Stimulated activated CD8-positive, alpha-beta memory T cell treated with anti-CD3 and anti-CD28 coated beads, Interleukin-7, amount 100 ng/mL, for 48 hours (primary cell): Measurements from ENCODE around the gene SLC25A4.

ENCODE experiments used
- DNase-seq, 2 donors: peaks; one replicate each; pipeline ENCODE4 v3.0.0-alpha.2; 2020; ENCODE audit warnings: low read depth in 1 of 2; ENCODE audit errors: extremely low read depth in 1 of 2

SLC25A4 gene

GRCh38 chr4:185119927-185120630 lies 23.0 kb upstream of the SLC25A4 start:
- no peak for DNase-seq

GRCh38 chr4:185120631-185120946 lies 22.5 kb upstream of the SLC25A4 start:
- DNase-seq, result no peak

- DNase-seq, result no peak
These were observed 20.3 kb upstream of the SLC25A4 start for GRCh38 chr4:185122681-185123345.

DNA sequence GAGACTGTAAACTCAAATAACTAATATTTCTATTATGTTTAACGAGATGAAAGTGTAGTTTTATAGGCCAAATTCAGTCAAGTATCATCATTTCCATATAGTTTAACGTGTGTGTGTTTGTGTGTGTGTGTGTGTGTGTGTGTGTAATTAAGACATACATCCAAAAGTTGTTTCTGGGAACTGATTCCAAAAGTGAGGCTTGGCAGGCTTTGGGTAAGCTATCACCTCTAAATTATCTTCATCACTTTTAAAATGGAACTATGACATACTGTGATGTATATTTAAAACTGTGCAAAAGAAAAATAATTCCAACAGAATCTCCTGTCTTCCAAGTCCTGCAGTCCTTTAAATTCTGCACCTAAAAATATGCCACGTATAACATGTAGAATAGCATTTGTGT lies 19.1 kb upstream of the SLC25A4 start:
- DNase-seq, result no peak

DNA sequence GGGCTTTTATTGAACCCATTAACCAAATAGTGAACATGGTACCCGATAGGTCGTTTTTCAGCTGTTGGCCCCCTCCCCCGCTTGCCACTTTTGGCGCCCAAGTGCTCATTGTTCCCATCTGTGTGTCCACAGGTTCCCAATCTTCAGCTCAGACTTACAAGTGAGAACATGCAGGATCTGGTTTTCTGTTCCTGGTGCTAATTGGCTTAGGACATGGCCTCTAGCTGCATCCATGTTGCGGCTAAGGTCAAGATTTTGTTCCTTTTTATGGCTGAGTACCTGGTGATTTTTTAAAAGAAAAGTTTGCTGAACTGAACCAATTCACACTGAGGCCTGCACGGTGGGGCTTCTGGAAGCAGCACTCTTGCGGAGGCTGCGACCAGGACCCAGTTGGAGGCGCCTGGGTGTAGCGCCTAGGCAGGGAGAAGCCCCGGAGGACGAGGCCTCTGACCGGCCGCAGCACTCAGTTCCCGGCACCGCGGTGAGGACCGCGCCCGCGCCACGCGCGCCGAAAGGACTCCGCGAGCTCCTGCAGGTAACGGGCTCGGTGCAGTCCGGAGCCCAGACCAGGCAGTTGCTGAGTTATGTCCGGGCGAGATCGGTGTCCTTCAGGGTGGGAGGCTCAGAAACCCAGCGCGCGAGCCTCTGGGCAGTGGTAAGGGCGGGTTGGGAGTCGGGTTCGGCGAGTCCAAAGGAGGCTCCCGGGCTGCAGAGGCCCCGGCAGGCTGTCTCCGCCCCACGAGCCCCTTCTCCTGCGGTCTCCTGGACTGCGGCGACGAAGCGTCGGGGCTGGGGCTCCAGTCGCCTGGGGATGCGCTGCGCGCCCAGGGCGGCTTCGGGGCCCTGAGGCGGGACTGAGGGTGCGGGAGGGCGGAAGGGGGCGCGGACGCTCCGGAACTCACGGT lies 15.8 kb upstream of the SLC25A4 start:
- DNase-seq, result no peak

GRCh38 chr4:185128272-185129119 lies 14.6 kb upstream of the SLC25A4 start:
- DNase-seq, result no peak

GRCh38 chr4:185134307-185134869 lies 8.7 kb upstream of the SLC25A4 start:
- no peak for DNase-seq

- no peak for DNase-seq
These were observed 5.7 kb upstream of the SLC25A4 start for GRCh38 chr4:185137233-185137925.

DNA sequence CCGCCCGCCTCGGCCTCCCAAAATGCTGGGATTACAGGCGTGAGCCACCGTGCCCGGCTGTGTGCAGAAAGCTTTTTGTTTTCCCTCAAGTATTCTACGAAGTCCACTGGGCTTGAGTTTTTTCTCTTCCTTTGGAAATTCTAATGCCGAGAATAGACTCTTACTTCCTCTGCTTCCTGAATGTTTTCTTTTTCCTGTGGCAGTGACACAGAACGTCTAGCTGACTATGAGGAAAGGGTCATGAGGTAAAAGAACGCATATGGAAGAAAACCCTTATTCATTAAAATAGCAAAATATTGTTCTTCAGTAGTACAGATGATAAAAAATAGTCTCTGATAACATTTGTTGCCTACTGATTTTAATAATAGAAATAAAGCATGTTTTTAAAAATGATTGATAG lies 4.9 kb upstream of the SLC25A4 start:
- DNase-seq, result no peak

DNA sequence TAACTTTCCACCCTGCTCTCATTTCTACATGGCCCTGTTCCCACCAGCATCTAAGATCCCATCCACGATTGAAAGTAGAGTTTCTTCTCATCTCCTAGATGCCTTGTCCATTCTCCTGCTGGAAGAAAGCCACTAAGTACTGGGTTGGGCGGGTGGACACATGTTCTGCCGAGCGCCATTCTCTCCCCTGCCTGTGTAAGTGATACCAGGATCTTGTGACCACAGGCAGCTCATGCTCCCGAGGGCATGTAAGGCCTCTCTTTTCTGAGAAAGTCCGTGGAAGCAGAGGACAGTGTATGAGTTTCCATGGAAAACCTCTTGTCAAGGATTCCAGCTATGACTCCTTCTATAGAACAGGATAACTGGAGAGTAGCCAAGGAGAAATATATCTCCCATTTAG lies 3.3 kb upstream of the SLC25A4 start:
- DNase-seq, result no peak

DNA sequence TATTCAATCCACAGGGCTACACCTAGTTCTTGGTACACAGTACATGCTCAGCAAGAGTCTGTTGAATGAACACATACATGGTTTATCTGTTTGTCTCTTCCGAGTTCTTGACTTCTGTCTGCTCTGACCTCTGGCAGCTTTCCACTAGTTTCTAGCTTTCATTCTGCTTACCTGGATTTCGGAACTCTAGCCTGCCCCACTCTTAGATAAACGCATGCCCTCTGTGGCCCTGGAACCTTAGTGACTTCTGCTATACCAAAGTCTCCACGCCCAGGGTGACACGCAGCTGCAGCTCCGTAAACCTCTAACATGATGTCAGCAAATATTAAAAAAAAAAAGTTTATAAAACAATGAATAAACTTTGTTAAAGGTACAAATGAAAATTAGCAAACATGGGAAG lies 1.3 kb upstream of the SLC25A4 start:
- DNase-seq, result no peak

GRCh38 chr4:185142564-185142911 lies 528 bp upstream of the SLC25A4 start:
- no peak for DNase-seq

DNA sequence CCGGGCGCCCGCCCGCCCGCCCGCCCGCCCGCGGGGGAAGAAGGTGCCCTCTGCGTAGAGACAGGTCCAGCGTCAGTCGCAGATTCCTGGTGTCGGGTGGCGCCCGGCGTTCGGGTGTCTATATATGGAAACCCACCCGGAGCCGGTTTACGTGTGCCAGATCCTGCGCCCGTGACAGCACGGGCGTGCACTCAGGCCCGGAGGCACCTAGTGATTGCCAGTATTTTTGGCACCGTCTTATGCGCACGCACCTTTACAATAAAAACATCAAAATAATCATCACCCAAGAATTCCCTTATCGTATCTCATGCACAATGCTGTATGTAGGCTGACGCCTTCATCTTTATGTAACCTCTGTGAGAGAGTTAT lies 519 bp downstream of the SLC25A4 start:
- DNase-seq, result no peak

DNA sequence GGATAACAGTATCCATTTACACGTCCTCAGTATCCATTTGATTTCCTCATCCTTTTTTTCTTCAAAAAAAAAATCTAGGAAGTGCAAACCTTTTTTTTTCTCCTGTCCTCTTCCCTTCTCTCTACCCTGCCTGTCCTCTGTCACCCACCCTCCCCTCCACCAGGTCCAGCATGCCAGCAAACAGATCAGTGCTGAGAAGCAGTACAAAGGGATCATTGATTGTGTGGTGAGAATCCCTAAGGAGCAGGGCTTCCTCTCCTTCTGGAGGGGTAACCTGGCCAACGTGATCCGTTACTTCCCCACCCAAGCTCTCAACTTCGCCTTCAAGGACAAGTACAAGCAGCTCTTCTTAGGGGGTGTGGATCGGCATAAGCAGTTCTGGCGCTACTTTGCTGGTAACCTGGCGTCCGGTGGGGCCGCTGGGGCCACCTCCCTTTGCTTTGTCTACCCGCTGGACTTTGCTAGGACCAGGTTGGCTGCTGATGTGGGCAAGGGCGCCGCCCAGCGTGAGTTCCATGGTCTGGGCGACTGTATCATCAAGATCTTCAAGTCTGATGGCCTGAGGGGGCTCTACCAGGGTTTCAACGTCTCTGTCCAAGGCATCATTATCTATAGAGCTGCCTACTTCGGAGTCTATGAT lies 1.7 kb downstream of the SLC25A4 start:
- DNase-seq, result no peak

- no peak for DNase-seq
These were observed 2.5 kb downstream of the SLC25A4 start for GRCh38 chr4:185145572-185145971.

DNA sequence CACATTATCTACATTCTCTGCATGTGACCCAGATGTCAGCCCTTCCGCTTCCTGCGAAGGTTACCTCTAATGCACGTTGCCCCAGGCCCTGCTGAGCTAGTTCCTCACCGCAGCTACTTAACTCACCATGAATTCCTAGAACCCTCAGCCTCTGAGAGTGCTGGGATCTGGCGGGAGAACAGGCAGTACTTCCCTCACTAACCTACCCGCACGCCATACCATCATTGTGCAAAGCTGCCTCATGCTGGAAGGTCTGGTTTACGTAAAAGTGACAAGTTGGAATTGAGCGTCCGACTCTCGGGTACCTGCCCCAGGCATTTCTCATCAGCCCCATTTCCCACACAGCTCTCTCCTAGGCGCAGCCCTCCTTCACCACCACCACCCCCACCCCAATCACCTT lies 6.3 kb downstream of the SLC25A4 start:
- DNase-seq, result no peak

DNA sequence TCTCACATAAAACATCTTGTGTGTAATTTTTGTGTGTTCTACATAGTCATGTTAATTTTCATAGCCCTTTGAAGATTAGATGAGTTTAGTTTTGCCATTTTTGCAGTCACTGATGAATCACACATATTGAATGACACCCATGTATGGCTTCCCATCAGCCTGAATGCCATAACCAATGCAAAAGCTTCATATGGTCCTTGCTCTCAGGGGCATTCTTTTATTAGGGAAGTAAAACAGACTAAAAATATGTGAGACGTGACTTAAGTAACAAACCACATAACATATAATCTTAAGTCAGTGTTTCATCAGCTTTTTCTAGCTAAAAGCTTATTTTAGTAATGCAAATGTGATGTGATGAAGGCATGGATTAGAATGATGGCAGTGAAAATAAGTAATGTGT lies 8.2 kb downstream of the SLC25A4 start:
- DNase-seq, result no peak

DNA sequence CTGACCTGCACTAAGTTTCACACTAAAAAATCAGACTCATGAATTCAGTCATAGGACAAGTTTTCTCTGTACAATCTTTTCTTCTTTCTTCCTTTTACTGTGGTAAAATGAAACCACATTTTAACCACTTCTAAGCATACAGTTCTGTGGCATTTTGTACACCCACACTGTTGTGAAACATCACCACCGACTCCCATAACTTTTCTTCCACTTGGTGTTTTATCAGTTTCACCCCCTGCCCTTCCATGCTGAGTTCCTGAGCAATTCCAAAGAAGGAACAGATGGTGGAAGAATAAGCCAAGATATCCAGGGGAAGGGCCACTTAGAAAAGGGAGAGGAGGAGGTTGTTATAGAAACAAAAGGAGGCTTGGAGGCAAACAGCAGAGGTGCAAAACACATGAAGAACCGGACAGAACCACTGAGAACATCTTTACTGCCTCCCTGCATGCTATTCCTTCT lies 22.6 kb downstream of the SLC25A4 start:
- DNase-seq, result no peak

DNA sequence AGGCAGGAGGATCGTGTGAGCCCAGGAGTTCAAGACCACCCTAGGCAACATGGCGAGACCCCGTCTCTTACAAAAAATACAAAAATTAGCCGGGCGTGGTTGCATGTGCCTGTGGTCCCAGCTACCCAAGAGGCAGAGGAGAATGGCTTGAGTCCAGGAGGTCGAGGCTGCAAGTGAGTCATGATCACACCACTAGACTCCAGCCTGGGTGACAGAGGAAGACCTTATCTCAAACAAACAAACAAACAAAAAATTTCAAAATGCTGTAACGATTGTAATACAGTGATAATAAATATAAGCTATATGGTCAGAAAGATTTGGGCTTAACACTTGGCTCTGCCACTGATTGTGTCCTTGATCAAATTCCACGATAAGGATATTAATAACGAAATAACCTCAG lies 24.2 kb downstream of the SLC25A4 start:
- no peak for DNase-seq
